ENCODE data around the gene SMARCC1. TPM values are rescaled to one million over a fixed set of nuclear protein-coding genes. Genes with fewer than 3 reads are reported as not detected.

Gene SMARCC1
- total RNA-seq, 1 experiment from 2014 or later = 84.2 TPM

DNA sequence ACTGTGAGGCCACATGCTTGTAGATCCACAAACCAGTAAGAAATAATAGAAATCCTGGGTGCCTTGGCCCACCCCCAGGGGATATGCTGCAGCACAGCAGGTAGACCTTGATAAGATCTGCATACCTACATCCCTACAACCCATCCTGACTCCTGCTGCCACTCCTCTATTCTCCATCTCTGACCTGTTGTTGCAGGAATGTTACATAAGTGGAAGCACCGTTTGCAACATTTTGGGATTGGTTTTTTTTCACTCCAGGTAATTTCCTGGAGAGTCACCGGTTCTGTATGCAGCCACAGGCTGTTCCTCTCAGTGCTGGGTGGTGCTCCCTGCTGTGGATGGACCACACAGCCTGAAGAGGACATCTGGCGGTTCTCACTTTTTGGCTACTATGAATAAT lies 186.9 kb downstream of the SMARCC1 start:
- Histone ChIP-seq H3K36me3 (ENCODE audit: control insufficient read depth, insufficient read depth, low read length) (no peaks in the 10 kb centered on the region; the same call in none of the 2 replicates), H3K9me3 (ENCODE audit: control insufficient read depth, insufficient read depth, low read depth, low read length) (no peaks in the 10 kb centered on the region), H3K27me3 (ENCODE audit: control insufficient read depth, insufficient read depth, low read length) (no peaks in the 10 kb centered on the region), H3K4me1 (ENCODE audit: control insufficient read depth, insufficient read depth, low read length) (no peaks in the 10 kb centered on the region), H3K27ac (ENCODE audit: low read length) (no peak overlapping the region), H3K4me3 (ENCODE audit: low read depth in 2 of 2, low read length in 2 of 2) (no peak overlapping the region)
- ChIA-PET POLR2A (no interaction called here), CTCF (no interaction called here)
- intact Hi-C loops (cut with micrococcal nuclease; ENCODE audit: unreplicated experiment) = loop anchor here (10.0 kb wide), 1 partner anchor 70 kb away; no protein-coding TSS in a partner anchor
- DNase-seq (ENCODE audit: low read depth, low spot score) (no peak), ATAC-seq (no peak)
- no TSS peak for BruUV-seq (replicated peaks)
- TF ChIP-seq, protein P1, sequence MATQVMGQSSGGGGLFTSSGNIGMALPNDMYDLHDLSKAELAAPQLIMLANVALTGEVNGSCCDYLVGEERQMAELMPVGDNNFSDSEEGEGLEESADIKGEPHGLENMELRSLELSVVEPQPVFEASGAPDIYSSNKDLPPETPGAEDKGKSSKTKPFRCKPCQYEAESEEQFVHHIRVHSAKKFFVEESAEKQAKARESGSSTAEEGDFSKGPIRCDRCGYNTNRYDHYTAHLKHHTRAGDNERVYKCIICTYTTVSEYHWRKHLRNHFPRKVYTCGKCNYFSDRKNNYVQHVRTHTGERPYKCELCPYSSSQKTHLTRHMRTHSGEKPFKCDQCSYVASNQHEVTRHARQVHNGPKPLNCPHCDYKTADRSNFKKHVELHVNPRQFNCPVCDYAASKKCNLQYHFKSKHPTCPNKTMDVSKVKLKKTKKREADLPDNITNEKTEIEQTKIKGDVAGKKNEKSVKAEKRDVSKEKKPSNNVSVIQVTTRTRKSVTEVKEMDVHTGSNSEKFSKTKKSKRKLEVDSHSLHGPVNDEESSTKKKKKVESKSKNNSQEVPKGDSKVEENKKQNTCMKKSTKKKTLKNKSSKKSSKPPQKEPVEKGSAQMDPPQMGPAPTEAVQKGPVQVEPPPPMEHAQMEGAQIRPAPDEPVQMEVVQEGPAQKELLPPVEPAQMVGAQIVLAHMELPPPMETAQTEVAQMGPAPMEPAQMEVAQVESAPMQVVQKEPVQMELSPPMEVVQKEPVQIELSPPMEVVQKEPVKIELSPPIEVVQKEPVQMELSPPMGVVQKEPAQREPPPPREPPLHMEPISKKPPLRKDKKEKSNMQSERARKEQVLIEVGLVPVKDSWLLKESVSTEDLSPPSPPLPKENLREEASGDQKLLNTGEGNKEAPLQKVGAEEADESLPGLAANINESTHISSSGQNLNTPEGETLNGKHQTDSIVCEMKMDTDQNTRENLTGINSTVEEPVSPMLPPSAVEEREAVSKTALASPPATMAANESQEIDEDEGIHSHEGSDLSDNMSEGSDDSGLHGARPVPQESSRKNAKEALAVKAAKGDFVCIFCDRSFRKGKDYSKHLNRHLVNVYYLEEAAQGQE (IDR thresholded peaks at IDR 0.05; ENCODE audit: insufficient read depth in 1 of 2, low read depth in 2 of 2, low read length in 1 of 2) = no peak
- TF ChIP-seq TCF7L2 (IDR thresholded peaks at IDR 0.05; ENCODE audit: low read depth, low read length) = no peak
- TF ChIP-seq CTCF (IDR thresholded peaks at IDR 0.05) = no peak
- no peak for TF ChIP-seq POLR2AphosphoS5 (IDR thresholded peaks at IDR 0.05; ENCODE audit: low read depth, low read length)
- no peak for TF ChIP-seq SIN3A (IDR thresholded peaks at IDR 0.05; ENCODE audit: borderline replicate concordance, insufficient read depth, low read depth, low read length)
- in situ Hi-C loops (cut with HindIII; ENCODE audit: low pct_unique_long_range_greater_than_20kb, low sequenced_read_pairs) = no loop called here

- Histone ChIP-seq H3K4me3 (ENCODE audit: low read depth in 2 of 2, low read length in 2 of 2) (no peak overlapping the region), H3K36me3 (ENCODE audit: control insufficient read depth, insufficient read depth, low read length) (no peaks in the 10 kb centered on the region; the same call in none of the 2 replicates), H3K27ac (ENCODE audit: low read length) (no peak overlapping the region), H3K4me1 (ENCODE audit: control insufficient read depth, insufficient read depth, low read length) (no peaks in the 10 kb centered on the region), H3K9me3 (ENCODE audit: control insufficient read depth, insufficient read depth, low read depth, low read length) (no peaks in the 10 kb centered on the region), H3K27me3 (ENCODE audit: control insufficient read depth, insufficient read depth, low read length) (no peaks in the 10 kb centered on the region)
- CTCF ChIA-PET = interaction anchor here (0.7 kb wide), 1 partner anchor 18 kb away, joined by 4 read pairs; no protein-coding TSS in a partner anchor
- no peak for TF ChIP-seq TCF7L2 (IDR thresholded peaks at IDR 0.05; ENCODE audit: low read depth, low read length)
- TF ChIP-seq SIN3A (IDR thresholded peaks at IDR 0.05; ENCODE audit: borderline replicate concordance, insufficient read depth, low read depth, low read length) = no peak
- no peak for TF ChIP-seq POLR2AphosphoS5 (IDR thresholded peaks at IDR 0.05; ENCODE audit: low read depth, low read length)
- no peak for TF ChIP-seq CTCF (IDR thresholded peaks at IDR 0.05)
- TF ChIP-seq, protein P1 (IDR thresholded peaks at IDR 0.05; ENCODE audit: insufficient read depth in 1 of 2, low read depth in 2 of 2, low read length in 1 of 2) = no peak
- DNase-seq (ENCODE audit: low read depth, low spot score) = no peak
- no TSS peak for BruUV-seq (replicated peaks)
- intact Hi-C loops (cut with micrococcal nuclease; ENCODE audit: unreplicated experiment) (loop anchor here (10.0 kb wide), 1 partner anchor 67 kb away; no protein-coding TSS in a partner anchor), in situ Hi-C loops (cut with HindIII; ENCODE audit: low pct_unique_long_range_greater_than_20kb, low sequenced_read_pairs) (no loop called here)
- no peak for ATAC-seq
- POLR2A ChIA-PET = interaction anchor here (0.6 kb wide), 1 partner anchor 11 kb away, joined by 5 read pairs; no protein-coding TSS in a partner anchor
Measured at GRCh38 chr3:47592066-47592795, 189.5 kb downstream of the SMARCC1 start.

Measured in Panc1 (cell line).